SK-N-SH treated with all-trans-retinoic acid at 6 μM for 48 hours (cell line): ENCODE data around the gene MYL12B.

Experiments used
- ATAC-seq: fragments of 200-7000 bp; cut with Tn5 transposase; 3 replicates; pipeline ENCODE4 v1.9.1; 2020; ENCODE audit warnings: mild to moderate bottlenecking, moderate library complexity
- ARNTL ChIP-seq: fragments of 450-650 bp; formaldehyde crosslinking; IDR thresholded peaks from 2 replicates; pipeline ENCODE4 v1.5.0; 2020; ENCODE audit warnings: low read depth, mild to moderate bottlenecking, moderate library complexity, borderline replicate concordance
- BACH2 ChIP-seq: fragments of 250-450 bp; sonication (Bioruptor Pico); IDR thresholded peaks from 2 replicates; pipeline ENCODE4 v1.9.0; 2021; ENCODE audit warnings: mild to moderate bottlenecking, borderline replicate concordance
- CSDC2 ChIP-seq: fragments of 250-450 bp; sonication (Bioruptor Pico); IDR thresholded peaks from 2 replicates; pipeline ENCODE4 v1.5.0; 2020; ENCODE audit warnings: mild to moderate bottlenecking, moderate library complexity
- ESRRG ChIP-seq: fragments of 250-450 bp; sonication (Bioruptor Pico); IDR thresholded peaks from 2 replicates; pipeline ENCODE4 v1.6.1; 2021; ENCODE audit warnings: mild to moderate bottlenecking
- GLIS3 ChIP-seq: fragments of 250-450 bp; sonication (Bioruptor Pico); IDR thresholded peaks from 2 replicates; pipeline ENCODE4 v1.5.0; 2020; ENCODE audit warnings: mild to moderate bottlenecking, moderate library complexity
- ISL1 ChIP-seq: fragments of 250-450 bp; sonication (Bioruptor Pico); IDR thresholded peaks from 2 replicates; pipeline ENCODE4 v2.1.2; 2022; ENCODE audit warnings: mild to moderate bottlenecking, moderate library complexity
- OSR1 ChIP-seq: fragments of 250-450 bp; sonication (Bioruptor Pico); IDR thresholded peaks from 2 replicates; pipeline ENCODE4 v1.8.0; 2022; ENCODE audit warnings: moderate library complexity, mild to moderate bottlenecking, inconsistent platforms
- RARB ChIP-seq: fragments of 250-450 bp; sonication (Bioruptor Pico); IDR thresholded peaks from 2 replicates; pipeline ENCODE4 v1.8.0; 2021; ENCODE audit warnings: mild to moderate bottlenecking, moderate library complexity
- SNAI2 ChIP-seq: fragments of 250-450 bp; sonication (Bioruptor Pico); IDR thresholded peaks from 2 replicates; pipeline ENCODE4 v1.5.0; 2020; ENCODE audit warnings: mild to moderate bottlenecking, moderate library complexity
- TCF4 ChIP-seq: fragments of 250-450 bp; sonication (Bioruptor Pico); IDR thresholded peaks from 2 replicates; pipeline ENCODE4 v1.8.0; 2021; ENCODE audit warnings: mild to moderate bottlenecking, moderate library complexity, borderline replicate concordance
- TOX ChIP-seq: fragments of 250-450 bp; sonication (Bioruptor Pico); IDR thresholded peaks from 2 replicates; pipeline ENCODE4 v1.8.0; 2021; ENCODE audit warnings: mild to moderate bottlenecking, moderate library complexity, borderline replicate concordance
- ZC3H10 ChIP-seq: fragments of 250-450 bp; sonication (Bioruptor Pico); IDR thresholded peaks from 2 replicates; pipeline ENCODE4 v1.5.1; 2021; ENCODE audit warnings: mild to moderate bottlenecking, moderate library complexity
- ZFP3 ChIP-seq: fragments of 250-450 bp; sonication (Bioruptor Pico); IDR thresholded peaks from 2 replicates; pipeline ENCODE4 v1.5.0; 2020; ENCODE audit warnings: mild to moderate bottlenecking, moderate library complexity
- ZNF565 ChIP-seq: fragments of 450-650 bp; formaldehyde crosslinking; conservative IDR thresholded peaks from 2 replicates; pipeline ENCODE4 v1.5.0; 2020; ENCODE audit warnings: low read depth, mild to moderate bottlenecking, moderate library complexity
- ZNF70 ChIP-seq: fragments of 450-650 bp; formaldehyde crosslinking; IDR thresholded peaks from 2 replicates; pipeline ENCODE4 v1.5.0; 2020; ENCODE audit warnings: mild to moderate bottlenecking, moderate library complexity
- ZNF8 ChIP-seq: fragments of 450-650 bp; formaldehyde crosslinking; IDR thresholded peaks from 2 replicates; pipeline ENCODE4 v1.5.0; 2020; ENCODE audit warnings: mild to moderate bottlenecking, moderate library complexity
- TF ChIP-seq, protein P1 (sequence below): fragments of 250-450 bp; sonication (Bioruptor Pico); IDR thresholded peaks from 2 replicates; pipeline ENCODE4 v1.5.1; 2021; ENCODE audit warnings: mild to moderate bottlenecking, moderate library complexity
- TF ChIP-seq, protein P2 (sequence below): fragments of 250-450 bp; sonication (Bioruptor Pico); IDR thresholded peaks from 2 replicates; pipeline ENCODE4 v1.8.0; 2021; ENCODE audit warnings: low read depth, mild to moderate bottlenecking, moderate library complexity, borderline replicate concordance
- TF ChIP-seq, protein P3 (sequence below): fragments of 250-450 bp; sonication (Bioruptor Pico); IDR thresholded peaks from 2 replicates; pipeline ENCODE4 v1.5.0; 2020; ENCODE audit warnings: mild to moderate bottlenecking, moderate library complexity
- TF ChIP-seq, protein P4 (sequence below): fragments of 250-450 bp; sonication (Bioruptor Pico); IDR thresholded peaks from 2 replicates; pipeline ENCODE4 v1.8.0; 2020; ENCODE audit warnings: mild to moderate bottlenecking, moderate library complexity, borderline replicate concordance
- TF ChIP-seq, protein P5 (sequence below): fragments of 250-450 bp; sonication (Bioruptor Pico); IDR thresholded peaks from 2 replicates; pipeline ENCODE4 v1.5.1; 2020; ENCODE audit warnings: low read depth, mild to moderate bottlenecking, moderate library complexity

Gene MYL12B

DNA sequence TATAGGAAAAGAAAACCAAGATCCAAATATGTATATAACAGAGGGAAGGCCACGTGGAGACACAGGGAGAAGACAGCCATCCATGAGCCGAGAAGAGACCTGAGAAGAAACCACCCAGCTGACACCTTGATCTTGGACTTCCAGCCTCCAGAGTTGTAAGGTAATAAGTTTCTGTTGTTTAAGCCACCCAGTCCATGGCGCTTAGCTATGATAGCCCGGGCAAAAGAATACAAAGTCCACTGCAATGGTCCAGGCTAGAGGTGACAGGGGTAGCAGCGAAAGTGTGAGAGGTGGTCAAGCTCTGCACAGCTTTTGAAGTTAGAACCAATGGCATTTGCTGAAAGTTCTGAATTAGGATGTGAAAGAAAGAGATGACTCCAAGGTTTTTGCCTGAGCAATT is 44.9 kb upstream of the MYL12B start:
- no peak for ATAC-seq

DNA sequence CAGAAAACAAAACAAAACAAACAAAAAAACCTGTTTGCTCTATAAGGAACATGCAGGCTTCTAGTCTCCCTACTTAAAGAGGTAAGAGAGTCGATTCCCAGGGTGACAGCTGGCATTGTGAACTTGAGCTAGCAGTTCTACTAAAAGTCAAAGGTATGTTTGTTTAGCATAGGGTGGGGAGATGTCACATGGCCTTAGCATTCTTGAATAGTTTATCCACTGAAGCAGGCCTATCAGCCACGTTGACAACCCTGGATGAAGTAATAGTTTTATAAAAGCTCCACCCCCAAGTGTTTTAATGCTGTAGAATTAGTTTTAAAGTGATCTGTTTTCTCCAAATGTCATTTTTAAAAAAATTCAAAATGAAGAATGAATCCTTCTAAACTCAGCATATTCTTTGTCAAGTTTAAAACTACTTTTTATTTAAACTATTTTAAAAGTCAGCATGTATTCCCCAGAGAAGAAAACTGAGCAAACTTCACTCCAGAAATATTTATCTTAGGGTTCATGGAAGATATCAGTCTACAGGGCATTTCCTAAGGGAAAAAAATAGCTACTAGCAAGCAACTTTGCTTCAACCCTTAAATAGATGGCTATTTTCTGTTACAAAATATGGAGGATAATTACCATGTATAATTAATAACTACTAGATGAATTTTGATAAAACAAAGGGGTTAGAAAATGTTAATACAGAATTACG is 43.8 kb upstream of the MYL12B start:
- ATAC-seq: no peak
- TF ChIP-seq BACH2 (CRISPR knock-in tag) (no peak), TOX (CRISPR knock-in tag) (no peak), GLIS3 (CRISPR knock-in tag) (no peak), ZNF8 (CRISPR knock-in tag) (no peak), ZNF70 (CRISPR knock-in tag) (no peak), SNAI2 (CRISPR knock-in tag) (no peak), ZFP3 (CRISPR knock-in tag) (no peak), ZNF565 (CRISPR knock-in tag) (no peak), ZC3H10 (no peak)
- TF ChIP-seq, protein P1, sequence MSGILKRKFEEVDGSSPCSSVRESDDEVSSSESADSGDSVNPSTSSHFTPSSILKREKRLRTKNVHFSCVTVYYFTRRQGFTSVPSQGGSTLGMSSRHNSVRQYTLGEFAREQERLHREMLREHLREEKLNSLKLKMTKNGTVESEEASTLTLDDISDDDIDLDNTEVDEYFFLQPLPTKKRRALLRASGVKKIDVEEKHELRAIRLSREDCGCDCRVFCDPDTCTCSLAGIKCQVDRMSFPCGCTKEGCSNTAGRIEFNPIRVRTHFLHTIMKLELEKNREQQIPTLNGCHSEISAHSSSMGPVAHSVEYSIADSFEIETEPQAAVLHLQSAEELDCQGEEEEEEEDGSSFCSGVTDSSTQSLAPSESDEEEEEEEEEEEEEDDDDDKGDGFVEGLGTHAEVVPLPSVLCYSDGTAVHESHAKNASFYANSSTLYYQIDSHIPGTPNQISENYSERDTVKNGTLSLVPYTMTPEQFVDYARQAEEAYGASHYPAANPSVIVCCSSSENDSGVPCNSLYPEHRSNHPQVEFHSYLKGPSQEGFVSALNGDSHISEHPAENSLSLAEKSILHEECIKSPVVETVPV (CRISPR knock-in tag): no peak
- TF ChIP-seq, protein P2, sequence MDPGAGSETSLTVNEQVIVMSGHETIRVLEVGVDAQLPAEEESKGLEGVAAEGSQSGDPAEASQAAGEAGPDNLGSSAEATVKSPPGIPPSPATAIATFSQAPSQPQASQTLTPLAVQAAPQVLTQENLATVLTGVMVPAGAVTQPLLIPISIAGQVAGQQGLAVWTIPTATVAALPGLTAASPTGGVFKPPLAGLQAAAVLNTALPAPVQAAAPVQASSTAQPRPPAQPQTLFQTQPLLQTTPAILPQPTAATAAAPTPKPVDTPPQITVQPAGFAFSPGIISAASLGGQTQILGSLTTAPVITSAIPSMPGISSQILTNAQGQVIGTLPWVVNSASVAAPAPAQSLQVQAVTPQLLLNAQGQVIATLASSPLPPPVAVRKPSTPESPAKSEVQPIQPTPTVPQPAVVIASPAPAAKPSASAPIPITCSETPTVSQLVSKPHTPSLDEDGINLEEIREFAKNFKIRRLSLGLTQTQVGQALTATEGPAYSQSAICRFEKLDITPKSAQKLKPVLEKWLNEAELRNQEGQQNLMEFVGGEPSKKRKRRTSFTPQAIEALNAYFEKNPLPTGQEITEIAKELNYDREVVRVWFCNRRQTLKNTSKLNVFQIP (CRISPR knock-in tag): no peak
- TF ChIP-seq, protein P3, sequence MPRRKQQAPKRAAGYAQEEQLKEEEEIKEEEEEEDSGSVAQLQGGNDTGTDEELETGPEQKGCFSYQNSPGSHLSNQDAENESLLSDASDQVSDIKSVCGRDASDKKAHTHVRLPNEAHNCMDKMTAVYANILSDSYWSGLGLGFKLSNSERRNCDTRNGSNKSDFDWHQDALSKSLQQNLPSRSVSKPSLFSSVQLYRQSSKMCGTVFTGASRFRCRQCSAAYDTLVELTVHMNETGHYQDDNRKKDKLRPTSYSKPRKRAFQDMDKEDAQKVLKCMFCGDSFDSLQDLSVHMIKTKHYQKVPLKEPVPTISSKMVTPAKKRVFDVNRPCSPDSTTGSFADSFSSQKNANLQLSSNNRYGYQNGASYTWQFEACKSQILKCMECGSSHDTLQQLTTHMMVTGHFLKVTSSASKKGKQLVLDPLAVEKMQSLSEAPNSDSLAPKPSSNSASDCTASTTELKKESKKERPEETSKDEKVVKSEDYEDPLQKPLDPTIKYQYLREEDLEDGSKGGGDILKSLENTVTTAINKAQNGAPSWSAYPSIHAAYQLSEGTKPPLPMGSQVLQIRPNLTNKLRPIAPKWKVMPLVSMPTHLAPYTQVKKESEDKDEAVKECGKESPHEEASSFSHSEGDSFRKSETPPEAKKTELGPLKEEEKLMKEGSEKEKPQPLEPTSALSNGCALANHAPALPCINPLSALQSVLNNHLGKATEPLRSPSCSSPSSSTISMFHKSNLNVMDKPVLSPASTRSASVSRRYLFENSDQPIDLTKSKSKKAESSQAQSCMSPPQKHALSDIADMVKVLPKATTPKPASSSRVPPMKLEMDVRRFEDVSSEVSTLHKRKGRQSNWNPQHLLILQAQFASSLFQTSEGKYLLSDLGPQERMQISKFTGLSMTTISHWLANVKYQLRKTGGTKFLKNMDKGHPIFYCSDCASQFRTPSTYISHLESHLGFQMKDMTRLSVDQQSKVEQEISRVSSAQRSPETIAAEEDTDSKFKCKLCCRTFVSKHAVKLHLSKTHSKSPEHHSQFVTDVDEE (CRISPR knock-in tag): no peak
- TF ChIP-seq, protein P4, sequence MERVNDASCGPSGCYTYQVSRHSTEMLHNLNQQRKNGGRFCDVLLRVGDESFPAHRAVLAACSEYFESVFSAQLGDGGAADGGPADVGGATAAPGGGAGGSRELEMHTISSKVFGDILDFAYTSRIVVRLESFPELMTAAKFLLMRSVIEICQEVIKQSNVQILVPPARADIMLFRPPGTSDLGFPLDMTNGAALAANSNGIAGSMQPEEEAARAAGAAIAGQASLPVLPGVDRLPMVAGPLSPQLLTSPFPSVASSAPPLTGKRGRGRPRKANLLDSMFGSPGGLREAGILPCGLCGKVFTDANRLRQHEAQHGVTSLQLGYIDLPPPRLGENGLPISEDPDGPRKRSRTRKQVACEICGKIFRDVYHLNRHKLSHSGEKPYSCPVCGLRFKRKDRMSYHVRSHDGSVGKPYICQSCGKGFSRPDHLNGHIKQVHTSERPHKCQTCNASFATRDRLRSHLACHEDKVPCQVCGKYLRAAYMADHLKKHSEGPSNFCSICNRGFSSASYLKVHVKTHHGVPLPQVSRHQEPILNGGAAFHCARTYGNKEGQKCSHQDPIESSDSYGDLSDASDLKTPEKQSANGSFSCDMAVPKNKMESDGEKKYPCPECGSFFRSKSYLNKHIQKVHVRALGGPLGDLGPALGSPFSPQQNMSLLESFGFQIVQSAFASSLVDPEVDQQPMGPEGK (CRISPR knock-in tag): no peak

More for the DNA sequence above, 44.9 kb upstream of the MYL12B start:
- TF ChIP-seq ZC3H10 (no peak), RARB (no peak), OSR1 (CRISPR knock-in tag) (no peak), SNAI2 (CRISPR knock-in tag) (no peak), ISL1 (no peak), ZFP3 (CRISPR knock-in tag) (no peak), ZNF565 (CRISPR knock-in tag) (no peak), ZNF70 (CRISPR knock-in tag) (no peak), CSDC2 (CRISPR knock-in tag) (no peak), ARNTL (no peak), TCF4 (no peak), ESRRG (CRISPR knock-in tag) (no peak), BACH2 (CRISPR knock-in tag) (no peak), ZNF8 (CRISPR knock-in tag) (no peak), TOX (CRISPR knock-in tag) (no peak)
- TF ChIP-seq, protein P4 (CRISPR knock-in tag): no peak
- TF ChIP-seq, protein P5, sequence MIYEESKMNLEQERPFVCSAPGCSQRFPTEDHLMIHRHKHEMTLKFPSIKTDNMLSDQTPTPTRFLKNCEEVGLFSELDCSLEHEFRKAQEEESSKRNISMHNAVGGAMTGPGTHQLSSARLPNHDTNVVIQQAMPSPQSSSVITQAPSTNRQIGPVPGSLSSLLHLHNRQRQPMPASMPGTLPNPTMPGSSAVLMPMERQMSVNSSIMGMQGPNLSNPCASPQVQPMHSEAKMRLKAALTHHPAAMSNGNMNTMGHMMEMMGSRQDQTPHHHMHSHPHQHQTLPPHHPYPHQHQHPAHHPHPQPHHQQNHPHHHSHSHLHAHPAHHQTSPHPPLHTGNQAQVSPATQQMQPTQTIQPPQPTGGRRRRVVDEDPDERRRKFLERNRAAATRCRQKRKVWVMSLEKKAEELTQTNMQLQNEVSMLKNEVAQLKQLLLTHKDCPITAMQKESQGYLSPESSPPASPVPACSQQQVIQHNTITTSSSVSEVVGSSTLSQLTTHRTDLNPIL: no peak
- TF ChIP-seq, protein P2 (CRISPR knock-in tag): no peak
- TF ChIP-seq, protein P1 (CRISPR knock-in tag): no peak
